HCT116 (cell line): ENCODE results near the gene ERC2. TPM values are rescaled to one million over a fixed set of nuclear protein-coding genes. Genes with fewer than 3 reads are reported as not detected.

Experiments used
- ATAC-seq: fragments of 200-7000 bp; cut with Tn5 transposase; 2 replicates; pipeline ENCODE4 v1.9.1; 2020; ENCODE audit warnings: mild to moderate bottlenecking, moderate library complexity
- BruUV-seq: library from RNA; stranded (reverse); fragments of 400-500 nt; replicated peaks from 2 replicates; lab custom pipeline; 2021; lab: Mats Ljungman, UMichigan
- CTCF ChIA-PET: fragments of 300-600 bp; sonication (Branson Sonifier 250); formaldehyde crosslinking; loops from one replicate; lab custom pipeline; 2021; ENCODE audit warnings: antibody characterized with exemption; lab: Charles Lee
- POLR2A ChIA-PET: fragments of 300-600, 350-600 bp; sonication (Branson Sonifier 250); formaldehyde crosslinking; loops from one replicate; lab custom pipeline; 2021; ENCODE audit warnings: antibody characterized with exemption; lab: Charles Lee
- RAD21 ChIA-PET, 2 experiments: fragments of 300-600 bp; sonication (Branson Sonifier 250); formaldehyde crosslinking; loops; one replicate each; lab custom pipeline; 2023; ENCODE audit warnings: low total read pairs in 2 of 2; ENCODE audit not compliant: uncharacterized antibody in 2 of 2, unreplicated experiment in 2 of 2, low non-redundant PET in 1 of 2; lab: Charles Lee
- DNase-seq: peaks from one replicate; pipeline ENCODE4 v3.0.0-alpha.2; 2010; ENCODE audit warnings: low read depth, low spot score
- H2AFZ ChIP-seq: fragments of 200-600 bp; shearing (Covaris generic), sonication (generic); 2 replicates; pipeline ENCODE4 v1.6.1; 2017; ENCODE audit warnings: low read depth, mixed run types, mixed read lengths, antibody characterized with exemption, low read length; ENCODE audit not compliant: poor library complexity, severe bottlenecking
- H3K27ac ChIP-seq: 2 replicates; pipeline ENCODE4 v1.5.1; 2012; ENCODE audit warnings: low read depth, low read length
- H3K27me3 ChIP-seq: fragments of 200-600 bp; sonication (generic); 2 replicates; pipeline ENCODE4 v1.6.1; 2016; ENCODE audit warnings: mixed run types, low read length, mixed read lengths; ENCODE audit not compliant: insufficient read depth
- H3K36me3 ChIP-seq, 2 experiments: fragments of 200-500 bp in 1 of 2; fragments of 200-600 bp in 1 of 2; sonication (Bioruptor generic) in 1 of 2; sonication (generic) in 1 of 2; 2 replicates each; pipeline versions ENCODE4 v1.5.1 to v1.6.1; 2014 to 2016; ENCODE audit warnings: low read length in 2 of 2, inconsistent platforms in 1 of 2, mixed read lengths in 1 of 2, mixed run types in 1 of 2; ENCODE audit not compliant: insufficient read depth in 2 of 2, control insufficient read depth in 1 of 2
- H3K4me1 ChIP-seq, 2 experiments: fragments of 200-600 bp in 1 of 2; sonication (generic) in 1 of 2; 2 replicates each; pipeline versions ENCODE4 v1.5.1 to v1.6.1; 2012 to 2017; ENCODE audit warnings: low read length in 2 of 2, inconsistent platforms in 1 of 2, mild to moderate bottlenecking in 1 of 2, mixed read lengths in 1 of 2, mixed run types in 1 of 2, moderate library complexity in 1 of 2; ENCODE audit not compliant: insufficient read depth in 2 of 2, control insufficient read depth in 1 of 2
- H3K4me2 ChIP-seq: fragments of 200-600 bp; sonication (generic); 2 replicates; pipeline ENCODE4 v1.6.1; 2017; ENCODE audit warnings: mixed run types, low read length, mixed read lengths
- H3K4me3 ChIP-seq, 2 experiments: fragments of 200-600 bp in 1 of 2; sonication (generic) in 1 of 2; replicated peaks in 1 of 2; 2 replicates each; pipeline ENCODE4 v1.5.1; 2011 to 2016; ENCODE audit warnings: low read length in 2 of 2, control low read depth in 1 of 2, low read depth in 1 of 2, mild to moderate bottlenecking in 1 of 2, mixed read lengths in 1 of 2, mixed run types in 1 of 2
- H3K79me2 ChIP-seq: fragments of 200-600 bp; sonication (generic); 2 replicates; pipeline ENCODE4 v1.6.1; 2017; ENCODE audit warnings: mild to moderate bottlenecking, mixed run types, low read length, moderate library complexity, mixed read lengths; ENCODE audit not compliant: insufficient read depth
- H3K9ac ChIP-seq: fragments of 200-600 bp; sonication (generic); 2 replicates; pipeline ENCODE4 v1.6.1; 2016; ENCODE audit warnings: low read length, mixed read lengths
- H3K9me2 ChIP-seq: fragments of 200-600 bp; sonication (generic), shearing (Covaris generic); 2 replicates; pipeline ENCODE4 v1.6.1; 2017; ENCODE audit warnings: mixed run types, mild to moderate bottlenecking, moderate library complexity; ENCODE audit not compliant: insufficient read depth
- H3K9me3 ChIP-seq, 2 experiments: fragments of 200-500 bp in 1 of 2; fragments of 200-600 bp in 1 of 2; sonication (Bioruptor generic) in 1 of 2; sonication (generic) in 1 of 2; 2 replicates each; pipeline ENCODE4 v1.6.1; 2014 to 2017; ENCODE audit warnings: low read length in 2 of 2, mixed read lengths in 2 of 2, inconsistent platforms in 1 of 2, low read depth in 1 of 2, mild to moderate bottlenecking in 1 of 2, mixed run types in 1 of 2, moderate library complexity in 1 of 2; ENCODE audit not compliant: control insufficient read depth in 1 of 2, insufficient read depth in 1 of 2
- H4K20me1 ChIP-seq: fragments of 200-600 bp; sonication (generic), shearing (Covaris generic); 2 replicates; pipeline ENCODE4 v1.6.1; 2017; ENCODE audit warnings: mixed run types, mild to moderate bottlenecking, moderate library complexity; ENCODE audit not compliant: insufficient read depth
- ATF3 ChIP-seq: IDR thresholded peaks from 2 replicates; pipeline ENCODE4 v1.6.1; 2012
- CBX3 ChIP-seq: IDR thresholded peaks from 2 replicates; pipeline ENCODE4 v1.6.1; 2012; ENCODE audit warnings: low read depth
- CTCF ChIP-seq, 3 experiments: fragments of 200-600 bp in 1 of 3; sonication (generic) in 1 of 3; IDR thresholded peaks in 2 of 3; conservative IDR thresholded peaks in 1 of 3; 2 replicates each; pipeline ENCODE4 v1.5.1; 2012 to 2017; ENCODE audit warnings: low read depth in 2 of 3, low read length in 2 of 3, antibody characterized with exemption in 1 of 3, borderline replicate concordance in 1 of 3, control low read depth in 1 of 3, mild to moderate bottlenecking in 1 of 3, mixed read lengths in 1 of 3, mixed run types in 1 of 3, moderate library complexity in 1 of 3; ENCODE audit not compliant: insufficient read depth in 1 of 3
- EGR1 ChIP-seq: IDR thresholded peaks from 2 replicates; pipeline ENCODE4 v1.6.1; 2012; ENCODE audit warnings: low read depth
- EZH2phosphoT487 ChIP-seq: fragments of 200-600 bp; IDR thresholded peaks from 2 replicates; pipeline ENCODE4 v1.6.1; 2018; ENCODE audit warnings: antibody characterized with exemption, borderline replicate concordance
- JUND ChIP-seq: IDR thresholded peaks from 2 replicates; pipeline ENCODE4 v1.6.1; 2012
- MAX ChIP-seq: IDR thresholded peaks from 2 replicates; pipeline ENCODE4 v1.6.1; 2012
- REST ChIP-seq: IDR thresholded peaks from 2 replicates; pipeline ENCODE4 v1.6.1; 2012; ENCODE audit warnings: low read depth
- SIN3A ChIP-seq: IDR thresholded peaks from 2 replicates; pipeline ENCODE4 v1.6.1; 2012; ENCODE audit warnings: low read depth
- SP1 ChIP-seq: IDR thresholded peaks from 2 replicates; pipeline ENCODE4 v1.6.1; 2012; ENCODE audit warnings: low read depth
- SRF ChIP-seq: IDR thresholded peaks from 2 replicates; pipeline ENCODE4 v1.6.1; 2012; ENCODE audit warnings: low read depth
- TCF7L2 ChIP-seq: IDR thresholded peaks from 2 replicates; pipeline ENCODE4 v1.7.0; 2011; ENCODE audit warnings: borderline replicate concordance, inconsistent platforms; ENCODE audit not compliant: insufficient read depth, insufficient read length; ENCODE audit errors: extremely low read depth
- YY1 ChIP-seq: IDR thresholded peaks from 2 replicates; pipeline ENCODE4 v1.6.1; 2011; ENCODE audit warnings: low read length, low read depth, moderate library complexity, mild to moderate bottlenecking; ENCODE audit not compliant: insufficient replicate concordance; ENCODE audit errors: extremely low read depth
- ZBTB33 ChIP-seq: IDR thresholded peaks from 2 replicates; pipeline ENCODE4 v1.6.1; 2011; ENCODE audit warnings: mild to moderate bottlenecking, low read length, moderate library complexity; ENCODE audit not compliant: insufficient replicate concordance; ENCODE audit errors: extremely low read depth
- intact Hi-C: fragments of 100-400 bp; cut with micrococcal nuclease; formaldehyde crosslinking; loops from 2 replicates; pipeline ENCODE4 v1.10.0; 2022
- total RNA-seq: library from RNA; stranded (reverse); gene quantifications from one replicate; pipeline ENCODE4 v1.2.1, GENCODE V29; 2021; ENCODE audit not compliant: unreplicated experiment

The ERC2 gene
- total RNA-seq, 1 experiment from 2014 or later, result not detected

- Histone ChIP-seq H3K4me3 (no peak overlapping the region), H3K4me1 (no peaks in the 10 kb centered on the region), H4K20me1 (no peaks in the 10 kb centered on the region), H3K9me2 (no peaks in the 10 kb centered on the region), H3K9ac (no peak overlapping the region), H3K36me3 (no peaks in the 10 kb centered on the region), H3K9me3 (peaks cover 4% of the 10 kb centered on the region in 2 experiments; a peak in 2 of 4 replicates), H3K4me2 (no peak overlapping the region), H3K27me3 (no peaks in the 10 kb centered on the region), H2AFZ (no peak overlapping the region), H3K79me2 (no peaks in the 10 kb centered on the region), H3K27ac (no peak overlapping the region)
- ChIA-PET POLR2A (no interaction called here), CTCF (no interaction called here), RAD21 (no interaction called here)
- intact Hi-C loops, result no loop called here
- no peak for ATAC-seq
- DNase-seq, result no peak
- TF ChIP-seq YY1 (no peak), REST (no peak), ZBTB33 (no peak), TCF7L2 (no peak), EZH2phosphoT487 (no peak), EGR1 (no peak), CTCF (IDR thresholded peaks at IDR 0.05 in 2 of 3, conservative IDR thresholded peaks at IDR 0.05 in 1 of 3; ENCODE audit: borderline replicate concordance in 1 of 3, insufficient read depth in 1 of 3, low read depth in 2 of 3, low read length in 2 of 3) (no peak), ATF3 (no peak), SP1 (no peak), MAX (no peak), CBX3 (no peak), SIN3A (no peak), JUND (no peak), SRF (no peak)
- BruUV-seq, result no TSS peak
Measured at GRCh38 chr3:55779543-55779942, 688.7 kb downstream of the ERC2 start.
